Measurements from ENCODE around the gene SERINC1.
A peak's percentile ranks its signal among the peaks of the same experiment; 100 is the strongest.

Gene SERINC1

DNA sequence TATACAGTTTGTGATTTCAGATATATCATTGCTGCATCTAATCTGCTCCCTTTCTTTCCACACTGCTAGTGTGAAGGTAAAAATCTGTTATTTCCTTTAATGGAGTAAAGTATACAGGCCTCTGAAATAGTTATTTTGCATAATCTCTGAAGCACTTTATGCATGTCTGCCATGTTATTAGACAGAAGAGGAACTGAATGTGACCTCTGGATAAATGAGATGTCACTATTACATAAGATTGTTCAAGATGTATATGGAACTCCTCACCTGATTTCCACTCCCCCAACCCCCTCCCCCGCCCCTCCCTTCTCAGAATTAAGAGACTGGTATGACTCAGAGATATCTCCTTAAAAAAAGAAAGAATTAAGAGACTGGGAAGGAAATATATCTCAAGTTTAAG, 26.3 kb downstream of the SERINC1 start:
- DNase-seq (ENCODE audit: insufficient read length, low spot score): no peak
- TF ChIP-seq POU2F2 (IDR thresholded peaks at IDR 0.05; ENCODE audit: low read depth, low read length) (no peak), POLR2AphosphoS5 (IDR thresholded peaks at IDR 0.05; ENCODE audit: low read depth, low read length) (no peak), PAX5 (IDR thresholded peaks at IDR 0.05; ENCODE audit: insufficient read depth, low read length, severe bottlenecking) (no peak), SPI1 (IDR thresholded peaks at IDR 0.05; ENCODE audit: low read depth, low read length) (peak; percentile 22; the same call in 1 of the 2 replicates), TAF1 (IDR thresholded peaks at IDR 0.05; ENCODE audit: low read depth, low read length) (no peak), POLR2A (IDR thresholded peaks at IDR 0.05; ENCODE audit: low read depth, low read length) (no peak)
- FAIRE-seq: no peak

DNA sequence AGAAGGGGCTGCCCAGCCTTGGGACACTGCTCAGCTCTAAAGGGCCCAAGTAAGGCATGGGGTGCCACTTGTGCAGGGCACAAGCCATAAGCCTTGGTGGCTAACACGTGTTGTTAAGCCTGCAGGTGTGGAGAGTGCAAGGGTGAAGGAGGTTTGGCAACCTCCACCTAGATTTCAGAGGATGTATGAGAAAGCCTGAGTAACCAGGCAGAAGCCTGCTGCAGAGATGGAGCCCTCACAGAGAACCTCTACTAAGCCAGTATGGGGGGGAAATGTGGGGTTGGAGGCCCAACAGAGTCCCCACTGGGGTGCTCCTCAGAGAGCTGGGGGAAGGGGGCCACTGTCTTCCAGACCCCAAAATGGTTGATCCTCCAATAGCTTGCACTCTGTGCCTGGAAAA, 32.6 kb downstream of the SERINC1 start:
- DNase-seq (ENCODE audit: insufficient read length, low spot score) (no peak), FAIRE-seq (no peak)
- TF ChIP-seq POU2F2 (IDR thresholded peaks at IDR 0.05; ENCODE audit: low read depth, low read length) (no peak), POLR2A (IDR thresholded peaks at IDR 0.05; ENCODE audit: low read depth, low read length) (no peak), TAF1 (IDR thresholded peaks at IDR 0.05; ENCODE audit: low read depth, low read length) (no peak), PAX5 (IDR thresholded peaks at IDR 0.05; ENCODE audit: insufficient read depth, low read length, severe bottlenecking) (no peak), POLR2AphosphoS5 (IDR thresholded peaks at IDR 0.05; ENCODE audit: low read depth, low read length) (no peak), SPI1 (IDR thresholded peaks at IDR 0.05; ENCODE audit: low read depth, low read length) (no peak)

DNA sequence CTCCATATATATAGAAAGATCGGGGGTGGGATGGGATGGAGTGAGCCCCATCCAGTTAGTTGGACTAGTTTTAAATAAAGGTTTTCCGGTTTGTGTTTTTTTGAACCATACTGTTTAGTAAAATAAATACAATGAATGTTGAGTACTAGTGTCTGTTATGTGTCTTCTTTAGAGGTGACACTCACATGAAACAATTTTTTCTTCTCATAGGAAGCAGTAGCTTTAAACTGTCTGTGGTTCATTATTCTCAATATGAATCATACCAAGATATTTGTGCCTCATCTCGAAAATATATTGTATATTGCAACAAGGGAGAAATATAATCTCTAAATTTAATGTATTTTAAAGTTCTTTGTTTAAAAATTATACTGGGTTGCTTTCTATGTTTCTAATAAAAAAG, 38.8 kb downstream of the SERINC1 start:
- no peak for TF ChIP-seq TAF1 (IDR thresholded peaks at IDR 0.05; ENCODE audit: low read depth, low read length)
- TF ChIP-seq POLR2A (IDR thresholded peaks at IDR 0.05; ENCODE audit: low read depth, low read length): no peak
- TF ChIP-seq POU2F2 (IDR thresholded peaks at IDR 0.05; ENCODE audit: low read depth, low read length): no peak
- TF ChIP-seq POLR2AphosphoS5 (IDR thresholded peaks at IDR 0.05; ENCODE audit: low read depth, low read length): no peak
- TF ChIP-seq SPI1 (IDR thresholded peaks at IDR 0.05; ENCODE audit: low read depth, low read length): no peak
- no peak for TF ChIP-seq PAX5 (IDR thresholded peaks at IDR 0.05; ENCODE audit: insufficient read depth, low read length, severe bottlenecking)
- DNase-seq (ENCODE audit: insufficient read length, low spot score) (no peak), FAIRE-seq (no peak)

DNA sequence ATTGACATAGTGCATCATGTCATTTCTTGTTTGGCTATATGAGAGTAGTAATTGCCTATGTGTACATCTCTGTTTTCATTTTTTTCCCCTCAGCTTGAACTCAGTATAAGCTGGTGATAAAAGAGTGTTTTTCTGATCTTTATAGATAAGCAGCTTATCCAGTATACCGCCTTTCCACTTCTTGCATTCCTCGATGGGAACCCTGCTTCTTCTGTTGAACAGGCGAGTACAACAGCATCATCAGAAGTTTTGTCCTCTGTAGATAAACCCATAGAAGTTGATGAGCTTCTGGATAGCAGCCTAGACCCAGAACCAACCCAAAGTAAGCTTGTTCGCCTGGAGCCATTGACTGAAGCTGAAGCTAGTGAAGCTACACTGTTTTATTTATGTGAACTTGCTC, 39.8 kb downstream of the SERINC1 start:
- TF ChIP-seq POLR2AphosphoS5 (IDR thresholded peaks at IDR 0.05; ENCODE audit: low read depth, low read length) (no peak), TAF1 (IDR thresholded peaks at IDR 0.05; ENCODE audit: low read depth, low read length) (no peak), POLR2A (IDR thresholded peaks at IDR 0.05; ENCODE audit: low read depth, low read length) (no peak), POU2F2 (IDR thresholded peaks at IDR 0.05; ENCODE audit: low read depth, low read length) (no peak), SPI1 (IDR thresholded peaks at IDR 0.05; ENCODE audit: low read depth, low read length) (no peak), PAX5 (IDR thresholded peaks at IDR 0.05; ENCODE audit: insufficient read depth, low read length, severe bottlenecking) (no peak)
- DNase-seq (ENCODE audit: insufficient read length, low spot score): no peak
- FAIRE-seq: no peak

DNA sequence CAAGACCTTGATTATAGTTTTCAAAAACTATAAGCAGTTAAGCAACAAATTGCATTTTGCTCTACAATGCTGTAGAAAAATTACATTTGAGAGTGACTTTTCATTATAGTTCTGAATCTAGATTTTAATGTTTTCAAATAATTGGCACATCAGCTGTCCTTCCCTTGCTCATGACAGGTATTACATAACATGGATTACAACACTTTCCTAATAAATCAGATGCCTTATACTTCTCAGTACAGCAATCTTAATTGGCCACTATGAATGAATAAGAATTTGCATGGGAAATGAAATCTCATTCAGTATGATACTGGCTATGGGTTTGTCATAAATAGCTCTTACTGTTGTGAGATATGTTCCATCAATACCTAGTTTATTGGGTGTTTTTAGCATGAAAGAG, 42.3 kb downstream of the SERINC1 start:
- no peak for TF ChIP-seq POU2F2 (IDR thresholded peaks at IDR 0.05; ENCODE audit: low read depth, low read length)
- no peak for TF ChIP-seq TAF1 (IDR thresholded peaks at IDR 0.05; ENCODE audit: low read depth, low read length)
- no peak for TF ChIP-seq SPI1 (IDR thresholded peaks at IDR 0.05; ENCODE audit: low read depth, low read length)
- TF ChIP-seq POLR2AphosphoS5 (IDR thresholded peaks at IDR 0.05; ENCODE audit: low read depth, low read length): no peak
- no peak for TF ChIP-seq PAX5 (IDR thresholded peaks at IDR 0.05; ENCODE audit: insufficient read depth, low read length, severe bottlenecking)
- no peak for TF ChIP-seq POLR2A (IDR thresholded peaks at IDR 0.05; ENCODE audit: low read depth, low read length)
- DNase-seq (ENCODE audit: insufficient read length, low spot score): no peak
- FAIRE-seq: no peak

DNA sequence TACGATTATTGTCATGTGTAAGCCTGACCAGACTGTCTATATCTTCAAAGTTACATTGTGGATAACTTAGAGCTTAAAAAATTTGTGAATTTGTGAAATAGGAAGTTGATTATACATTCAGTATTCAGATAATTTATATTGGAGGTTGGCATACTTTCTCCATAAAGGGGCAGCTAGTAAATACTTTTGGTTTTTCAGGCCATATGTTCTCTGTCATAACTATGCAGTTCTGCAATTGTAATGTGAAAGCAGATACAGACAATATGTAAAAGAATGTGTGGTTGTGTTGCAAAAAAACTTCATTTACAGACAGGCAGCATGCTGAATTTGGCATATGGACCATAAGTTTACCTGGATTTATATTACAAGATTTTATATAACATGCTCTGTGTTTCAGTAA, 42.8 kb downstream of the SERINC1 start:
- DNase-seq (ENCODE audit: insufficient read length, low spot score) (no peak), FAIRE-seq (no peak)
- TF ChIP-seq SPI1 (IDR thresholded peaks at IDR 0.05; ENCODE audit: low read depth, low read length) (no peak), PAX5 (IDR thresholded peaks at IDR 0.05; ENCODE audit: insufficient read depth, low read length, severe bottlenecking) (no peak), POLR2A (IDR thresholded peaks at IDR 0.05; ENCODE audit: low read depth, low read length) (no peak), POLR2AphosphoS5 (IDR thresholded peaks at IDR 0.05; ENCODE audit: low read depth, low read length) (no peak)

DNA sequence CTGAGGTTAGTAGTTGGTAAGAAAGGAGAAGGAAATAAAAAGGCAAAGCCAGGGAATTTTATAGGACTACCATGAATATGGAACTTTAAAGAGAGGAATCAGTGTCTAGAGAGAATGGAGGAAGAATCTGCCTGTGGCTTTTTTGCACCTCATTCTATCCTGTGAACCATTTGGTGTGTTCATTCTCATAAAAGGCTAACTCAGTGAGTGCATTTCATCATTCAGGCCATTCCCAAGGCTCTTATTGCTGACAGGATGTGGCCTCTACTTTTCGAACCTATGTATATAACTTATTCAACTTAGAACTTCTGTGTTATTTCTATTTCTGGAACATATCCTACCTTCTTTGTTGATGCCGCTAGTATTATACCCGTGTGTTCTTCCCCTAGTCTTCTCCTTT, 45.0 kb downstream of the SERINC1 start:
- DNase-seq (ENCODE audit: insufficient read length, low spot score) (no peak), FAIRE-seq (no peak)
- TF ChIP-seq PAX5 (IDR thresholded peaks at IDR 0.05; ENCODE audit: insufficient read depth, low read length, severe bottlenecking) (no peak), TAF1 (IDR thresholded peaks at IDR 0.05; ENCODE audit: low read depth, low read length) (no peak), POU2F2 (IDR thresholded peaks at IDR 0.05; ENCODE audit: low read depth, low read length) (no peak), POLR2AphosphoS5 (IDR thresholded peaks at IDR 0.05; ENCODE audit: low read depth, low read length) (no peak), SPI1 (IDR thresholded peaks at IDR 0.05; ENCODE audit: low read depth, low read length) (no peak), POLR2A (IDR thresholded peaks at IDR 0.05; ENCODE audit: low read depth, low read length) (no peak)

DNA sequence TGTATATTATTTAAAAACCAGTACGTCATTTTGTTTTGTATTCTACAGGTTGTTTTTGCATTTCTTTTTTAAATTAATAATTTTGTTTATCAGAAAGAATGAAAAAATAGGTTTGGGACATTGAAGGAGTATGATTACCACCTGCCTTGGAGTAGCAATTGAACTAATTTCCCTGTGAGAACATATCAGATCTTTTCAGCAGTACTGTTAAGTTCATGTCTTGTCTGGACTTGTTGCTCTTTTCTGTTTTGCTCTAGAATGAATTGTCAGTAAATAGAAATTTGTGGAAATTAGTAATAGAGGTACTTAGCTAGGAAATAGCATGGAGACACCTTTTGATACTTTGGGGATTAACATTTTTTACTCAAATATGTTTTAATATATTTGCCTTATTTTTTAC, 47.9 kb downstream of the SERINC1 start:
- TF ChIP-seq POU2F2 (IDR thresholded peaks at IDR 0.05; ENCODE audit: low read depth, low read length): no peak
- TF ChIP-seq SPI1 (IDR thresholded peaks at IDR 0.05; ENCODE audit: low read depth, low read length): no peak
- TF ChIP-seq PAX5 (IDR thresholded peaks at IDR 0.05; ENCODE audit: insufficient read depth, low read length, severe bottlenecking): no peak
- DNase-seq (ENCODE audit: insufficient read length, low spot score) (no peak), FAIRE-seq (no peak)

DNA sequence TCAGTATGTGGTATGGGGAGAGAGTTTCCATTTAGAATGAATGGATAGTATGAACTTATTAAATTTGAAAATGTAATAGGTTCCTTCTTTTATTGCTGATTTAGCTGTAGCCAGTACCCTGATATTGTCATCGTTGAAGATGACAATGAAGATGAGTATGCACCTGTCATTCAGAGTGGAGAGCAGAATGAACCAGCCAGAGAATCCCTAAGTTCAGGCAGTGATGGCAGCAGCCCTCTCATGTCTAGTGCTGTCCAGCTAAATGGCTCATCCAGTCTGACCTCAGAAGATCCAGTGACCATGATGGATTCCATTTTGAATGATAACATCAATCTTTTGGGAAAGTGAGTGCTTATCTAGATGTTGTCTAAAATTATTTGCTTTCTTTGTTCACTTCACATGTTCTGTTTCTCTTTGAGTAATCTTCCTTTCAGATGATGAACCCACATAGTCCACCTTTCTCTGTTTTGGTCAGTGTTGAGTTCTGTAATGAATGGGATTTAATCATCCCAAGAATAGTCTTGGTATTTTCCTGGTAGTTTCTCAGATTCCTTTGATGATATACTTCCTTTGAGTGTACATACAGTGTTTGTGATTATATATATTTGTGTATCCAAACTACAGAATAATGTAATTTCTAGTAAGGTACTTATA, 48.9 kb downstream of the SERINC1 start:
- no peak for TF ChIP-seq SPI1 (IDR thresholded peaks at IDR 0.05; ENCODE audit: low read depth, low read length)
- TF ChIP-seq POLR2A (IDR thresholded peaks at IDR 0.05; ENCODE audit: low read depth, low read length): no peak
- TF ChIP-seq PAX5 (IDR thresholded peaks at IDR 0.05; ENCODE audit: insufficient read depth, low read length, severe bottlenecking): no peak
- TF ChIP-seq TAF1 (IDR thresholded peaks at IDR 0.05; ENCODE audit: low read depth, low read length): no peak
- TF ChIP-seq POU2F2 (IDR thresholded peaks at IDR 0.05; ENCODE audit: low read depth, low read length): no peak
- no peak for TF ChIP-seq POLR2AphosphoS5 (IDR thresholded peaks at IDR 0.05; ENCODE audit: low read depth, low read length)
- FAIRE-seq (peak; percentile 55), DNase-seq (ENCODE audit: insufficient read length, low spot score) (no peak)

DNA sequence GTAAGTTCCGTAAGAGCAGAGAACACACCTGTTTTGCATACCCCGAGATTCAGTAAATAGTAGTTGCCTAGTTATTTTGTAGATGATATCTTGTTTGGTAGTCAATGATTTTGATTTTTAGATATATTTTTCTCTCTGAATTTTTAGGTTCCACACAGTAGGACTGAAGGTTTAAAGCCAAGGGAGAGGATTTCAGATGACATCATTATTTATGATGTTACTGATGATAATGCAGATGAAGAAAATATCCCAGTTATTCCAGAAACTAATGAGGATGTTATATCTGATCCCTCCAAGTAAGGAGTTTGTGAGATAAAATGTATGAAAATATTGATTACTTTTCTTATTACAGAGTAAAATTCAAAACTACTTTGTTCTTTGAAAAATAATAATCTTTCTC, 49.6 kb downstream of the SERINC1 start:
- no peak for TF ChIP-seq TAF1 (IDR thresholded peaks at IDR 0.05; ENCODE audit: low read depth, low read length)
- TF ChIP-seq POLR2A (IDR thresholded peaks at IDR 0.05; ENCODE audit: low read depth, low read length): no peak
- TF ChIP-seq POLR2AphosphoS5 (IDR thresholded peaks at IDR 0.05; ENCODE audit: low read depth, low read length): no peak
- FAIRE-seq (no peak), DNase-seq (ENCODE audit: insufficient read length, low spot score) (no peak)

All from GM12891 (cell line).